Uterus (tissue), 4 donors: ENCODE data around the gene LNP1. TPM values are rescaled to one million over a fixed set of nuclear protein-coding genes. Genes with fewer than 3 reads are reported as not detected.

Experiments
- DNase-seq, 2 donors: peaks; one replicate each; pipeline ENCODE4 v3.0.0-alpha.2; 2019 to 2020
- H3K27ac ChIP-seq, 2 donors: fragments of 200-600 bp; sonication (generic); 1 replicate in 1 of 2; 2 replicates in 1 of 2; pipeline ENCODE4 v1.5.1; 2016 to 2018
- H3K27me3 ChIP-seq, 2 donors: fragments of 200-600 bp; sonication (generic); one replicate each; pipeline ENCODE4 v1.5.1; 2018 to 2019; ENCODE audit warnings: control low read depth in 1 of 2
- H3K36me3 ChIP-seq, 2 donors: fragments of 200-600 bp; sonication (generic); one replicate each; pipeline ENCODE4 v1.5.1; 2019; ENCODE audit warnings: control low read depth in 1 of 2
- H3K4me1 ChIP-seq, 2 donors: fragments of 200-600 bp; sonication (generic); one replicate each; pipeline ENCODE4 v1.5.1; 2018 to 2019; ENCODE audit warnings: control low read depth in 1 of 2
- H3K4me3 ChIP-seq, 2 donors: fragments of 200-600 bp; sonication (generic); 1 replicate in 1 of 2; 2 replicates in 1 of 2; pipeline ENCODE4 v1.5.1; 2018 to 2019; ENCODE audit warnings: mild to moderate bottlenecking in 1 of 2
- H3K9me3 ChIP-seq, 2 donors: fragments of 200-600 bp; sonication (generic); one replicate each; pipeline ENCODE4 v1.5.1; 2019; ENCODE audit warnings: control low read depth in 1 of 2
- CTCF ChIP-seq, 4 experiments: fragments of 200-600 bp in 2 of 4; fragments of 450-650 bp in 2 of 4; sonication (generic) in 2 of 4; IDR thresholded peaks; one replicate each; pipeline ENCODE4 v1.5.1; 2016 to 2019; ENCODE audit warnings: antibody characterized with exemption in 4 of 4, mild to moderate bottlenecking in 2 of 4, moderate library complexity in 1 of 4
- POLR2A ChIP-seq, 2 donors: fragments of 450-650 bp; IDR thresholded peaks; one replicate each; pipeline ENCODE4 v1.6.1; 2016; ENCODE audit warnings: antibody characterized with exemption in 2 of 2, mild to moderate bottlenecking in 1 of 2, moderate library complexity in 1 of 2
- intact Hi-C: fragments of 100-400 bp; cut with DNase I; formaldehyde crosslinking; loops from one replicate; pipeline ENCODE4 v1.15.1; 2023; ENCODE audit warnings: low total_unique reads
- total RNA-seq, 4 donors: library from RNA; depleted of rRNA in 3 of 4; stranded (reverse); fragments of >200 nt in 3 of 4; gene quantifications; one replicate each; pipeline versions ENCODE4 v1.1.0 to v1.2.4, GENCODE V29; 2014 to 2023
- donor health status: DM: yes; HTN: yes; CAD: no.

LNP1 gene
- total RNA-seq, 4 donors from 2014 or later = 1.3 to 12.9 (median 4.4) TPM; not detected in 1

- Histone ChIP-seq H3K27me3 (no peaks in the 10 kb centered on the region), H3K36me3 (no peaks in the 10 kb centered on the region), H3K9me3 (no peaks in the 10 kb centered on the region), H3K4me1 (no peaks in the 10 kb centered on the region), H3K27ac (no peak overlapping the region), H3K4me3 (no peak overlapping the region)
- DNase-seq = no peak
- intact Hi-C loops = no loop called here
- TF ChIP-seq CTCF (IDR thresholded peaks at IDR 0.05) = no peak
- no peak for TF ChIP-seq POLR2A (IDR thresholded peaks at IDR 0.05)
Observed at GRCh38 chr3:100426067-100426682, 24.8 kb downstream of the LNP1 start.

GRCh38 chr3:100427699-100428098 lies 26.4 kb downstream of the LNP1 start:
- TF ChIP-seq CTCF (IDR thresholded peaks at IDR 0.05) (no peak), POLR2A (IDR thresholded peaks at IDR 0.05) (no peak)
- Histone ChIP-seq H3K27ac (no peak overlapping the region), H3K9me3 (no peaks in the 10 kb centered on the region), H3K36me3 (no peaks in the 10 kb centered on the region), H3K4me3 (no peak overlapping the region), H3K27me3 (no peaks in the 10 kb centered on the region), H3K4me1 (no peaks in the 10 kb centered on the region)
- DNase-seq = no peak
- intact Hi-C loops = no loop called here

- Histone ChIP-seq H3K27ac (no peak overlapping the region), H3K36me3 (no peaks in the 10 kb centered on the region), H3K9me3 (no peaks in the 10 kb centered on the region), H3K4me3 (no peak overlapping the region), H3K27me3 (no peaks in the 10 kb centered on the region), H3K4me1 (no peaks in the 10 kb centered on the region)
- intact Hi-C loops = no loop called here
- TF ChIP-seq POLR2A (IDR thresholded peaks at IDR 0.05) = no peak
- no peak for DNase-seq
Observed at GRCh38 chr3:100429187-100429716, 27.9 kb downstream of the LNP1 start.

GRCh38 chr3:100436951-100437350 lies 35.6 kb downstream of the LNP1 start:
- H3K4me1 ChIP-seq = no peaks in the 10 kb centered on the region
- no peaks in the 10 kb centered on the region for H3K9me3 ChIP-seq
- H3K4me3 ChIP-seq = no peak overlapping the region
- intact Hi-C loops = no loop called here
- TF ChIP-seq CTCF (IDR thresholded peaks at IDR 0.05) (no peak), POLR2A (IDR thresholded peaks at IDR 0.05) (no peak)
- H3K27ac ChIP-seq = no peak overlapping the region
- H3K27me3 ChIP-seq = no peaks in the 10 kb centered on the region
- no peak for DNase-seq
- no peaks in the 10 kb centered on the region for H3K36me3 ChIP-seq

GRCh38 chr3:100437721-100438622 lies 36.6 kb downstream of the LNP1 start:
- H3K4me1 ChIP-seq = no peaks in the 10 kb centered on the region
- DNase-seq = no peak
- TF ChIP-seq CTCF (IDR thresholded peaks at IDR 0.05) (no peak), POLR2A (IDR thresholded peaks at IDR 0.05) (no peak)
- no peaks in the 10 kb centered on the region for H3K27me3 ChIP-seq
- intact Hi-C loops = no loop called here
- H3K36me3 ChIP-seq = no peaks in the 10 kb centered on the region
- H3K4me3 ChIP-seq = no peak overlapping the region
- no peak overlapping the region for H3K27ac ChIP-seq
- no peaks in the 10 kb centered on the region for H3K9me3 ChIP-seq
